Mesenchymal stem cell (in vitro differentiated cells and primary cell): ENCODE measurements around the gene GBGT1.

Experiments used
- DNase-seq: peaks from one replicate; pipeline ENCODE4 v3.0.0-alpha.2; 2013
- H2AFZ ChIP-seq: one replicate; pipeline ENCODE4 v1.6.1; 2013; ENCODE audit warnings: low read depth, mild to moderate bottlenecking, control low read depth, inconsistent platforms, low read length, moderate library complexity
- H2AK5ac ChIP-seq: 2 replicates; pipeline ENCODE4 v1.6.1; 2013; ENCODE audit warnings: low read length, moderate library complexity, mild to moderate bottlenecking, inconsistent platforms; ENCODE audit not compliant: severe bottlenecking
- H2BK120ac ChIP-seq: one replicate; pipeline ENCODE4 v1.6.1; 2013; ENCODE audit warnings: low read depth, mild to moderate bottlenecking, inconsistent platforms, low read length, moderate library complexity
- H2BK12ac ChIP-seq, 2 experiments: one replicate each; pipeline ENCODE4 v1.6.1; 2013; ENCODE audit warnings: inconsistent platforms in 2 of 2, low read length in 2 of 2, mild to moderate bottlenecking in 2 of 2, moderate library complexity in 2 of 2, control low read depth in 1 of 2
- H2BK15ac ChIP-seq: one replicate; pipeline ENCODE4 v1.6.1; 2013; ENCODE audit warnings: mild to moderate bottlenecking, low read depth, inconsistent platforms; ENCODE audit not compliant: poor library complexity, severe bottlenecking
- H2BK5ac ChIP-seq: 2 replicates; pipeline ENCODE4 v1.6.1; 2013; ENCODE audit warnings: low read depth, mild to moderate bottlenecking, low read length, control low read depth, inconsistent platforms; ENCODE audit not compliant: poor library complexity, severe bottlenecking
- H3K14ac ChIP-seq, 2 experiments: one replicate each; pipeline ENCODE4 v1.6.1; 2013; ENCODE audit warnings: inconsistent platforms in 2 of 2, low read length in 2 of 2, control low read depth in 1 of 2, mild to moderate bottlenecking in 1 of 2, moderate library complexity in 1 of 2
- H3K18ac ChIP-seq, 2 experiments: one replicate each; pipeline ENCODE4 v1.6.1; 2013; ENCODE audit warnings: inconsistent platforms in 2 of 2, low read length in 2 of 2, control low read depth in 1 of 2, low read depth in 1 of 2, mild to moderate bottlenecking in 1 of 2
- H3K23ac ChIP-seq, 2 experiments: one replicate each; pipeline ENCODE4 v1.6.1; 2013; ENCODE audit warnings: inconsistent platforms in 2 of 2, low read length in 2 of 2, mild to moderate bottlenecking in 2 of 2, moderate library complexity in 2 of 2, control low read depth in 1 of 2
- H3K27ac ChIP-seq: 2 replicates; pipeline ENCODE4 v1.5.1; 2013; ENCODE audit warnings: mild to moderate bottlenecking, moderate library complexity, low read length, control low read depth, inconsistent platforms; ENCODE audit not compliant: poor library complexity, severe bottlenecking
- H3K27me3 ChIP-seq, 2 experiments: 2 replicates each; pipeline versions ENCODE4 v1.6.1 to v1.7.0; 2013; ENCODE audit warnings: low read length in 2 of 2, mild to moderate bottlenecking in 2 of 2, moderate library complexity in 2 of 2, control low read depth in 1 of 2, inconsistent platforms in 1 of 2; ENCODE audit not compliant: control insufficient read depth in 1 of 2, insufficient read depth in 1 of 2
- H3K36me3 ChIP-seq, 2 experiments: 2 replicates each; pipeline versions ENCODE4 v1.6.1 to v1.7.0; 2013; ENCODE audit warnings: low read length in 2 of 2, control low read depth in 1 of 2, inconsistent platforms in 1 of 2, low read depth in 1 of 2, mild to moderate bottlenecking in 1 of 2; ENCODE audit not compliant: insufficient read depth in 2 of 2, control insufficient read depth in 1 of 2
- H3K4ac ChIP-seq, 2 experiments: one replicate each; pipeline ENCODE4 v1.6.1; 2013; ENCODE audit warnings: inconsistent platforms in 2 of 2, low read length in 2 of 2, mild to moderate bottlenecking in 2 of 2, moderate library complexity in 2 of 2, control low read depth in 1 of 2, low read depth in 1 of 2
- H3K4me1 ChIP-seq: 2 replicates; pipeline ENCODE4 v1.6.1; 2013; ENCODE audit warnings: low read depth, low read length, control low read depth; ENCODE audit not compliant: control insufficient read depth, insufficient read depth
- H3K4me2 ChIP-seq: 2 replicates; pipeline ENCODE4 v1.6.1; 2013; ENCODE audit warnings: low read length, mild to moderate bottlenecking, inconsistent platforms; ENCODE audit not compliant: poor library complexity, severe bottlenecking
- H3K4me3 ChIP-seq, 2 experiments: 2 replicates each; pipeline versions ENCODE4 v1.5.1 to v1.7.0; 2013; ENCODE audit warnings: low read length in 2 of 2, mild to moderate bottlenecking in 2 of 2, control low read depth in 1 of 2, low read depth in 1 of 2; ENCODE audit not compliant: insufficient read depth in 1 of 2
- H3K79me1 ChIP-seq: replicated peaks from 2 replicates; pipeline ENCODE4 v1.6.1; 2013; ENCODE audit warnings: mild to moderate bottlenecking, control low read depth, low read length, inconsistent platforms; ENCODE audit not compliant: poor library complexity, severe bottlenecking
- H3K9ac ChIP-seq: 2 replicates; pipeline ENCODE4 v1.7.0; 2013; ENCODE audit warnings: mild to moderate bottlenecking, low read length, moderate library complexity
- H3K9me3 ChIP-seq: 2 replicates; pipeline ENCODE4 v1.7.0; 2013; ENCODE audit warnings: mild to moderate bottlenecking, low read length; ENCODE audit not compliant: control insufficient read depth
- H4K8ac ChIP-seq: one replicate; pipeline ENCODE4 v1.6.1; 2013; ENCODE audit warnings: inconsistent platforms, mild to moderate bottlenecking, low read length, moderate library complexity
- H4K91ac ChIP-seq: one replicate; pipeline ENCODE4 v1.6.1; 2013; ENCODE audit warnings: mild to moderate bottlenecking, low read length, inconsistent platforms
- WGBS: methylation state at CpG from one replicate; pipeline ENCODE4 v1.1.7; 2013; ENCODE audit warnings: mixed read lengths; 5-methylcytosine and 5-hydroxymethylcytosine counted together

GBGT1 gene

DNA sequence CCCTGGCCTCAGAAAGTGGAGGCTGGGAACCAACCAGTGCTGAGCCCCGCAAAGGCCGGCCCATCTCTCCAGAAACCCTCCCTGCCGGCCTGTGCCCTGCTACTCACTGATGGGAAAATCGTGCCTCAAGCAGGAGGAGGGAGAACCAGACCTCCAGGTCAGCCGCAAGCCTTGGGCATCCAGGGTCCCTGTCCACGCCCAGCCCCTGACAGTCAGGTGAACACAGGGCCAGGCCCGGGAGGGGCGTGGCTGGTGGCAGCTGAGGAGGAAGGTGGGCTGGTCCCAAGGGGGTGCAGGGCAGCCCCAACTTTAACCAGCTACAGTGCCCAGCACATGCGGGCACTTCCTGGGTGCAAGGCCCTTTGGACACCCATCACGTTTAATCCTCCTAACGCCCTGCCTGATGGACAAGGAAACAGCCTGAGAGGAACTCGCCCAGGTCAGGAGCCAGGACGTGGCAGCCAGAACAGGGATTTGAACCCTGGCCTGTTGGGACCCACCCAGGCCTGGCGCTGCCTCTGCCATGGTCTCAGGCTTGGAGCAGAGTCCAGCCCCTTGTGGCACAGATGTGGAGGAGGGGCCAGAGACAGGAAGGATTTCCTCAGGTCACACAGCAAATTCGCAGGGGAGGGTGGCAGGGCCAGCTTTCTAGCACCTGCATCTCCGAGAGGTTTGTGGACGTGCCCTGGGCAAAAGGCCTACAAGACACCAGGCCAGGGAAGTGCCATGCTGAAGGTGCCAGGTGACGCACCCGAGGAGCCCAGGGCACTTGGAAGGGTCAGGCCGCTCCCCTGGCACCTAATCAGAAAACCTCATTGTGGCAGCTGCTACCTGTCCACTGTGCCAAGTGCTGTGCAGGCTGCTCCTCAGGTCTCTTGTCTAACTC is 47.1 kb downstream of the GBGT1 start:
- no peaks in the 10 kb centered on the region for H3K9me3 ChIP-seq
- peak overlapping the region; percentile 5 for H2AK5ac ChIP-seq
- H2BK120ac ChIP-seq, result no peak overlapping the region
- H3K23ac ChIP-seq, result peak overlapping the region in 1 of 2 experiments; percentile 46
- peak overlapping the region; percentile 1 to 2 for H2BK12ac ChIP-seq
- H4K8ac ChIP-seq, result no peak overlapping the region
- H3K79me1 ChIP-seq, result peaks cover 24% of the 10 kb centered on the region
- no peak overlapping the region for H3K27ac ChIP-seq
- no peak overlapping the region for H2AFZ ChIP-seq
- peaks cover 4 to 29% of the 10 kb centered on the region in 2 experiments for H3K36me3 ChIP-seq
- H3K4me2 ChIP-seq, result no peak overlapping the region
- peaks cover 85% of the 10 kb centered on the region for H3K4me1 ChIP-seq
- H2BK15ac ChIP-seq, result no peak overlapping the region
- peak overlapping the region; percentile 86 for H3K9ac ChIP-seq
- H3K4ac ChIP-seq, result no peak overlapping the region
- H4K91ac ChIP-seq, result no peak overlapping the region
- WGBS, result 96% methylated on average over 20 of the region's 20 CpGs
- H3K27me3 ChIP-seq, result no peaks in the 10 kb centered on the region
- H3K4me3 ChIP-seq, result peak overlapping the region in 1 of 2 experiments; percentile 49
- no peak overlapping the region for H2BK5ac ChIP-seq
- H3K18ac ChIP-seq, result peak overlapping the region in 1 of 2 experiments; percentile 3
- DNase-seq, result no peak
- H3K14ac ChIP-seq, result no peak overlapping the region

GRCh38 chr9:133115604-133116345 is 47.9 kb downstream of the GBGT1 start:
- H2BK12ac ChIP-seq, result peak overlapping the region; percentile 1 to 43
- peak overlapping the region; percentile 13 for H3K4me2 ChIP-seq
- peak overlapping the region in 1 of 2 experiments; percentile 49 for H3K4me3 ChIP-seq
- H4K91ac ChIP-seq, result peak overlapping the region; percentile 85
- H3K4me1 ChIP-seq, result peaks cover 83% of the 10 kb centered on the region
- H4K8ac ChIP-seq, result peak overlapping the region; percentile 52
- H2AK5ac ChIP-seq, result peak overlapping the region; percentile 97
- H3K18ac ChIP-seq, result peak overlapping the region; percentile 58
- peak overlapping the region; percentile 90 for H2BK15ac ChIP-seq
- DNase-seq, result peak; percentile 62
- H2AFZ ChIP-seq, result no peak overlapping the region
- no peak overlapping the region for H3K23ac ChIP-seq
- H3K27ac ChIP-seq, result peak overlapping the region; percentile 85
- H3K4ac ChIP-seq, result no peak overlapping the region
- peaks cover 27% of the 10 kb centered on the region for H3K79me1 ChIP-seq
- H3K9me3 ChIP-seq, result no peaks in the 10 kb centered on the region
- peaks cover 12 to 38% of the 10 kb centered on the region in 2 experiments for H3K36me3 ChIP-seq
- H2BK5ac ChIP-seq, result peak overlapping the region; percentile 22
- 85% methylated on average over 32 of the region's 32 CpGs for WGBS
- no peak overlapping the region for H2BK120ac ChIP-seq
- H3K14ac ChIP-seq, result no peak overlapping the region
- H3K27me3 ChIP-seq, result no peaks in the 10 kb centered on the region
- H3K9ac ChIP-seq, result peak overlapping the region; percentile 86

- Histone ChIP-seq H3K9ac (peak overlapping the region; percentile 86), H3K79me1 (peaks cover 31% of the 10 kb centered on the region), H3K9me3 (no peaks in the 10 kb centered on the region), H3K4me2 (no peak overlapping the region), H2AFZ (no peak overlapping the region), H3K27ac (peak overlapping the region; percentile 85), H2BK15ac (peak overlapping the region; percentile 85), H3K23ac (peak overlapping the region in 1 of 2 experiments; percentile 75), H3K36me3 (peaks cover 18 to 43% of the 10 kb centered on the region in 2 experiments), H2BK120ac (no peak overlapping the region), H3K27me3 (no peaks in the 10 kb centered on the region), H4K8ac (peak overlapping the region; percentile 88), H3K4ac (peak overlapping the region; percentile 5 to 59), H2BK12ac (peak overlapping the region in 1 of 2 experiments; percentile 68), H3K4me3 (peak overlapping the region in 1 of 2 experiments; percentile 43), H4K91ac (peak overlapping the region; percentile 85), H3K14ac (no peak overlapping the region), H3K4me1 (peaks cover 85% of the 10 kb centered on the region), H2BK5ac (peak overlapping the region; percentile 22), H2AK5ac (peak overlapping the region; percentile 97), H3K18ac (peak overlapping the region; percentile 58 to 65)
- DNase-seq, result no peak
- 88% methylated on average over 19 of the region's 19 CpGs for WGBS
Observed at GRCh38 chr9:133114886-133115603, 48.7 kb downstream of the GBGT1 start.
